HFFc6 (cell line): ENCODE results near the gene HSPA1B. TPM values are rescaled to one million over a fixed set of nuclear protein-coding genes. Genes with fewer than 3 reads are reported as not detected.

ENCODE experiments used
- DNase-seq: peaks from one replicate; pipeline ENCODE4 v3.0.0-alpha.2; 2018
- H3K27ac Mint-ChIP-seq: 2 replicates; pipeline ENCODE4 v1.8.0; 2020; ENCODE audit warnings: mild to moderate bottlenecking, mixed read lengths
- H3K27me3 Mint-ChIP-seq: 2 replicates; pipeline ENCODE4 v1.8.0; 2021; ENCODE audit warnings: mild to moderate bottlenecking, moderate library complexity, mixed read lengths; ENCODE audit not compliant: insufficient read depth
- H3K36me3 Mint-ChIP-seq: 2 replicates; pipeline ENCODE4 v1.8.0; 2021; ENCODE audit warnings: low read depth, mixed read lengths
- H3K4me1 Mint-ChIP-seq: 2 replicates; pipeline ENCODE4 v1.8.0; 2020; ENCODE audit warnings: low read depth, mixed read lengths
- H3K4me3 Mint-ChIP-seq: 2 replicates; pipeline ENCODE4 v1.8.0; 2020; ENCODE audit warnings: mild to moderate bottlenecking, moderate library complexity, mixed read lengths
- H3K9me3 Mint-ChIP-seq: 2 replicates; pipeline ENCODE4 v1.8.0; 2020; ENCODE audit warnings: mild to moderate bottlenecking, mixed read lengths
- total RNA-seq, 6 experiments: library from RNA; stranded (reverse); fragmentation: NEBNext Ultra II Directional; extraction: Animal tissue kit (Norgen Biotek cat#: 25700); gene quantifications; 2 replicates in 1 of 6; 3 replicates in 5 of 6; pipeline ENCODE4 v1.2.3, GENCODE V29; 2021
- TF ChIP-seq, protein P1 (sequence below): fragments of 200-600 bp; sonication (generic); IDR thresholded peaks from 2 replicates; pipeline ENCODE4 v1.5.0; 2021; ENCODE audit warnings: antibody characterized with exemption, mild to moderate bottlenecking

The HSPA1B gene
- total RNA-seq, 6 experiments from 2014 or later, result 95.5 to 116 (median 98.9) TPM

DNA sequence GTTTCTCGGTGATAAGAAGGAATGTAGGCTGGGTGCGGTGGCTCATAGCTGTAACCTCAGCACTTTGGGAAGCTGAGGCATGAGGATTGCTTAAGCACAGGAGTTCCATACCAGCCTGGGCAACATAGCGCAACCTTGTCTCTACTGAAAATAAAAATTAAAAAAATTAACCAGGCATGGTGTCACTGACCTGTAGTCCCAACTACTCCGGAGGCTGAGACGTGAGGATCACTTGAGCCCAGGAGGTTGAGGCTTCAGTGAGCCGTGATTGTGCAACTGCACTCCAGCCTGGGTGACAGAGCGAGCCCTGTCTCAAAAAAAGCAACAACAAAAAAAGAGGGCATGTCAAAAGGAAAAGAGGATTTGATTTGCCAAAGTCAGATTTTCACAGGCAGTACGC is 31.2 kb downstream of the HSPA1B start:
- Mint-ChIP-seq H3K36me3 (no peaks in the 10 kb centered on the region), H3K4me1 (peaks cover 19% of the 10 kb centered on the region), H3K27me3 (peaks cover 3% of the 10 kb centered on the region), H3K9me3 (no peaks in the 10 kb centered on the region), H3K27ac (no peak overlapping the region), H3K4me3 (no peak overlapping the region)
- TF ChIP-seq, protein P1, sequence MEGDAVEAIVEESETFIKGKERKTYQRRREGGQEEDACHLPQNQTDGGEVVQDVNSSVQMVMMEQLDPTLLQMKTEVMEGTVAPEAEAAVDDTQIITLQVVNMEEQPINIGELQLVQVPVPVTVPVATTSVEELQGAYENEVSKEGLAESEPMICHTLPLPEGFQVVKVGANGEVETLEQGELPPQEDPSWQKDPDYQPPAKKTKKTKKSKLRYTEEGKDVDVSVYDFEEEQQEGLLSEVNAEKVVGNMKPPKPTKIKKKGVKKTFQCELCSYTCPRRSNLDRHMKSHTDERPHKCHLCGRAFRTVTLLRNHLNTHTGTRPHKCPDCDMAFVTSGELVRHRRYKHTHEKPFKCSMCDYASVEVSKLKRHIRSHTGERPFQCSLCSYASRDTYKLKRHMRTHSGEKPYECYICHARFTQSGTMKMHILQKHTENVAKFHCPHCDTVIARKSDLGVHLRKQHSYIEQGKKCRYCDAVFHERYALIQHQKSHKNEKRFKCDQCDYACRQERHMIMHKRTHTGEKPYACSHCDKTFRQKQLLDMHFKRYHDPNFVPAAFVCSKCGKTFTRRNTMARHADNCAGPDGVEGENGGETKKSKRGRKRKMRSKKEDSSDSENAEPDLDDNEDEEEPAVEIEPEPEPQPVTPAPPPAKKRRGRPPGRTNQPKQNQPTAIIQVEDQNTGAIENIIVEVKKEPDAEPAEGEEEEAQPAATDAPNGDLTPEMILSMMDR, result no peak
- no peak for DNase-seq

DNA sequence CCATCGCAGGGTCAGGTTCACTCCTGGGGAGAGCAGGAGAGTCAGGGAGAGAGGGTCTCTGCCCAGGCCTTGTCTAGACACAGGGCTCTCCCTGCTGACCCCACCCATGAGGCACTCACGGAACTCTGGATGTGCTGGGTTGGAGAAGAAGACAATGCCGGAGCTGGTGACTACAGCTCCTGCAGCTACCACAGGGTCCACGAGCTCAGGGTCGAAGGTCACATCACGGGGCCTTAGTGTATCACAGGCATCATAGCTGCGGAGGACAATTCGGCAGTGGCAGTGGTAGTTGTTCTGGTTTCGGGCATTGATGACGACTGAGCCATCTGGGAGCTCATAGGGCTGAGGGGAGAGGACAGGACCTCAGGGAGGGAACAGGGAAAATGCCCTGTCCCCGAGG is 32.4 kb downstream of the HSPA1B start:
- TF ChIP-seq, protein P1, result no peak
- Mint-ChIP-seq H3K4me1 (peaks cover 25% of the 10 kb centered on the region), H3K4me3 (no peak overlapping the region), H3K27me3 (peaks cover 3% of the 10 kb centered on the region), H3K9me3 (no peaks in the 10 kb centered on the region), H3K27ac (no peak overlapping the region), H3K36me3 (no peaks in the 10 kb centered on the region)
- DNase-seq, result no peak

DNA sequence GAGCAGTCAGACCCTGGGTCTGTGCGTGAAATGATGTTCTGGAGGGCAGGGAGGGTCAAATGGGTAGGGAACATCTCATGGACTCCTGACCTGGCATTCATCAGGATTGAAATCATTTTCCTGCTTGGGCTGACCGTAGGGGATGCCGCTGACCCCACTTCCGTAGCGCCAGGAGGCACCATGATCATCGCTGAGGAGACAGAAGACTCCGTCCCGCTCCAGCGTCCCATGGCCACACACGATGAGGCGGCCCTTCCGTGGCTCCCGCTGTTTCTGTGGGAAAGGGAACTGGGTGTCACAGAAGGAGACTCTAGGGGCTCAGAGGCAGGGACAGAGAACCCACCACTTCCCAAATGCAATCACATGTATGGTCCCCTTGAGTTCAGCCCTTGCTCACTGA is 32.8 kb downstream of the HSPA1B start:
- Mint-ChIP-seq H3K9me3 (no peaks in the 10 kb centered on the region), H3K36me3 (no peaks in the 10 kb centered on the region), H3K4me1 (peaks cover 25% of the 10 kb centered on the region), H3K4me3 (no peak overlapping the region), H3K27me3 (peaks cover 3% of the 10 kb centered on the region), H3K27ac (no peak overlapping the region)
- TF ChIP-seq, protein P1, result no peak
- DNase-seq, result no peak

DNA sequence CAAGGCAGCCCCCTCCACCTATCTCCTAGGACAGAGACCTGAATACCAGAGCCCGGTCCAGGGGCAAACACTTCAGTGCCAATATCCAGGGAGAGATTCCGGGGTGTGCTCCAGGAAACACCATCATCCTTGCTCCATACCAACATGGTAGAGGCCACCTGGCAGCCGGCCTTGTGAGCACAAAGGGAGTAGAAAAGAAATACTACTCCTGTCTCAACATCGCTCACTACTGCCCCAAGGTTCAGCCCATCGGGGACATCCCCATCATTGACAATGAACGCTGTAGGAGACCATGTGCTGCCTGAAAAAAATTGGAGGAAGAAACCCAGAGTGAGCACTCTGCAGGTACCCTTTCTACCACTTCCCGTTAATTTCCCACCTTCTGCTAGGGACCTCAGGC is 33.6 kb downstream of the HSPA1B start:
- no peak overlapping the region for H3K27ac Mint-ChIP-seq
- peak overlapping the region; percentile 98; the same call in 1 of the 2 replicates for H3K4me3 Mint-ChIP-seq
- no peaks in the 10 kb centered on the region for H3K9me3 Mint-ChIP-seq
- peaks cover 25% of the 10 kb centered on the region for H3K4me1 Mint-ChIP-seq
- H3K27me3 Mint-ChIP-seq, result peaks cover 3% of the 10 kb centered on the region
- TF ChIP-seq, protein P1, result no peak
- H3K36me3 Mint-ChIP-seq, result no peaks in the 10 kb centered on the region
- DNase-seq, result no peak

DNA sequence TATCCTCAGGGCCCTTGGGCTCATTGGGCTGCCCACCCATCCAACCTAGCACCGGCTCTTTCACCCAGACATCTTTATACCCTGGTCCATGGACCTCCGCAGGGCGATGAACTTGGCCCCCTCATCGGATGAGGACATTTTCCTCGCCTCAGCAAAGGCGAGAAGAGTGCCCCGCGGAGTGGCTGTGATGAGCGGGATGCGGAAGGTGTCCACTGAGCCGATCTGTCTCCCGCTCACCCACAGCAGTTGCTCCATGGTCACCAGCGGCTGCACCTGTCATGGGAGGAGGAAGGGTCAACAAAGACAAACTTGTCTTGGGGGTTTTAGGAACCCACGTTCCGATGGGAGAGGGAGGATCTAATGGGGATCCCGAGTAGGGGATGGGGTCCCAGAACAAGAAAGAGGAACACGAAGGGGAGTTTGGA is 34.4 kb downstream of the HSPA1B start:
- H3K27me3 Mint-ChIP-seq, result peaks cover 3% of the 10 kb centered on the region
- H3K27ac Mint-ChIP-seq, result peak overlapping the region; percentile 85
- H3K4me3 Mint-ChIP-seq, result peak overlapping the region; percentile 98
- TF ChIP-seq, protein P1, result no peak
- H3K9me3 Mint-ChIP-seq, result no peaks in the 10 kb centered on the region
- DNase-seq, result no peak
- no peaks in the 10 kb centered on the region for H3K36me3 Mint-ChIP-seq
- H3K4me1 Mint-ChIP-seq, result peaks cover 25% of the 10 kb centered on the region
